Lower leg skin (tissue), 3 donors: ENCODE measurements around the gene PTGFRN.

ENCODE experiments used
- POLR2A ChIP-seq, 2 donors: fragments of 450-650 bp; IDR thresholded peaks; one replicate each; pipeline ENCODE4 v1.6.1; 2016 to 2017; ENCODE audit warnings: antibody characterized with exemption in 2 of 2, mild to moderate bottlenecking in 1 of 2, moderate library complexity in 1 of 2
- TF ChIP-seq, protein P1 (sequence below), 3 donors: fragments of 450-650 bp; IDR thresholded peaks; one replicate each; pipeline ENCODE4 v1.5.1; 2016; ENCODE audit warnings: antibody characterized with exemption in 3 of 3, mild to moderate bottlenecking in 3 of 3, moderate library complexity in 2 of 3

DNA sequence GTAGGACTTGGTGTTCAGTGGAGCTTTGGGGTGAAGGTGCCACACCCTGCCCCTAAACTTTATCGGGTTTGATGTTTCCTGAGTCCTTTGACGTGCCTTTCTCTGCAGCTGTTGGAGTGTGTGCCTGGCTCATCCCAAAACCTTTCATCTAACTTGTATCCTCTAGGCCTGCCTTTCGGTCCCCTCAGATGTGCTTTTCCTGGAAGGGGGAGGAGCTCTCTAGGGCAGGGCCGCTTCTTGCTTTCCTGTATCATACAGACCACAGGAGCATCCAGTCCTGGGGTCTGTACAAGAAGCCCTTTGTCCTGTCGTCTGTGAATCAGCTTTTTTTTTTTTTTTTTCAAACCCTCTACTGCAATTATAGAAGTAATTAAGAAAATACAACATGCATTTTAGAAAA is 35.7 kb downstream of the PTGFRN start:
- no peak for TF ChIP-seq POLR2A (IDR thresholded peaks at IDR 0.05)
- TF ChIP-seq, protein P1, sequence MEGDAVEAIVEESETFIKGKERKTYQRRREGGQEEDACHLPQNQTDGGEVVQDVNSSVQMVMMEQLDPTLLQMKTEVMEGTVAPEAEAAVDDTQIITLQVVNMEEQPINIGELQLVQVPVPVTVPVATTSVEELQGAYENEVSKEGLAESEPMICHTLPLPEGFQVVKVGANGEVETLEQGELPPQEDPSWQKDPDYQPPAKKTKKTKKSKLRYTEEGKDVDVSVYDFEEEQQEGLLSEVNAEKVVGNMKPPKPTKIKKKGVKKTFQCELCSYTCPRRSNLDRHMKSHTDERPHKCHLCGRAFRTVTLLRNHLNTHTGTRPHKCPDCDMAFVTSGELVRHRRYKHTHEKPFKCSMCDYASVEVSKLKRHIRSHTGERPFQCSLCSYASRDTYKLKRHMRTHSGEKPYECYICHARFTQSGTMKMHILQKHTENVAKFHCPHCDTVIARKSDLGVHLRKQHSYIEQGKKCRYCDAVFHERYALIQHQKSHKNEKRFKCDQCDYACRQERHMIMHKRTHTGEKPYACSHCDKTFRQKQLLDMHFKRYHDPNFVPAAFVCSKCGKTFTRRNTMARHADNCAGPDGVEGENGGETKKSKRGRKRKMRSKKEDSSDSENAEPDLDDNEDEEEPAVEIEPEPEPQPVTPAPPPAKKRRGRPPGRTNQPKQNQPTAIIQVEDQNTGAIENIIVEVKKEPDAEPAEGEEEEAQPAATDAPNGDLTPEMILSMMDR (IDR thresholded peaks at IDR 0.05) = no peak
